Heart left ventricle (tissue), 16 donors: ENCODE data around the gene MAST4. TPM values are rescaled to one million over a fixed set of nuclear protein-coding genes. Genes with fewer than 3 reads are reported as not detected.
A peak's percentile ranks its signal among the peaks of the same experiment; 100 is the strongest.

ENCODE experiments used
- ATAC-seq, 4 donors: fragments of 200-7000 bp; cut with Tn5 transposase; one replicate each; pipeline ENCODE4 v1.9.1; 2020 to 2022; ENCODE audit warnings: moderate library complexity in 4 of 4, mild to moderate bottlenecking in 3 of 4, moderate number of reproducible peaks in 1 of 4
- DNase-seq, 5 donors: peaks; one replicate each; pipeline ENCODE4 v3.0.0-alpha.2; 2020
- H3K27ac ChIP-seq, 12 donors: fragments of 200-600 bp; sonication (generic) in 4 of 12; one replicate each; pipeline versions ENCODE4 v1.5.0 to v1.8.0; 2016 to 2022; ENCODE audit warnings: mild to moderate bottlenecking in 2 of 12
- H3K27me3 ChIP-seq, 9 donors: fragments of 200-600 bp; sonication (generic) in 2 of 9; one replicate each; pipeline versions ENCODE4 v1.5.1 to v1.8.0; 2016 to 2022; ENCODE audit warnings: mild to moderate bottlenecking in 3 of 9
- H3K36me3 ChIP-seq, 9 donors: fragments of 200-600 bp; sonication (generic) in 2 of 9; one replicate each; pipeline versions ENCODE4 v1.5.0 to v1.8.0; 2018 to 2022; ENCODE audit warnings: mild to moderate bottlenecking in 2 of 9
- H3K4me1 ChIP-seq, 12 donors: fragments of 200-600 bp; sonication (generic) in 4 of 12; one replicate each; pipeline versions ENCODE4 v1.5.0 to v1.8.0; 2016 to 2022; ENCODE audit warnings: mild to moderate bottlenecking in 3 of 12
- H3K4me3 ChIP-seq, 12 donors: fragments of 200-600 bp; sonication (generic) in 4 of 12; one replicate each; pipeline versions ENCODE4 v1.5.0 to v1.8.0; 2017 to 2022; ENCODE audit warnings: mild to moderate bottlenecking in 9 of 12, moderate library complexity in 4 of 12
- H3K9me3 ChIP-seq, 12 donors: fragments of 200-600 bp; sonication (generic) in 4 of 12; one replicate each; pipeline versions ENCODE4 v1.5.0 to v1.8.0; 2016 to 2022; ENCODE audit warnings: mild to moderate bottlenecking in 1 of 12
- CTCF ChIP-seq, 12 donors: fragments of 200-600 bp; sonication (generic) in 4 of 12; IDR thresholded peaks; one replicate each; pipeline versions ENCODE4 v1.5.0 to v1.8.0; 2018 to 2022; ENCODE audit warnings: antibody characterized with exemption in 12 of 12, mild to moderate bottlenecking in 5 of 12
- POLR2A ChIP-seq, 2 donors: fragments of 450-650 bp; IDR thresholded peaks; one replicate each; pipeline ENCODE4 v1.6.1; 2017; ENCODE audit warnings: antibody characterized with exemption in 2 of 2, mild to moderate bottlenecking in 2 of 2, moderate library complexity in 2 of 2
- WGBS, 4 donors: extraction: QIAGEN DNeasy Blood & Tissue Kit in 2 of 4; methylation state at CpG; one replicate each; pipeline versions ENCODE4 v1.1.5 to v1.1.7; 2013 to 2018; 5-methylcytosine and 5-hydroxymethylcytosine counted together
- intact Hi-C, 10 donors: fragments of 100-400 bp; cut with DNase I; formaldehyde crosslinking; loops; one replicate each; pipeline versions ENCODE4 v1.11.1 to v1.14.2; 2022
- polyA plus RNA-seq, 2 donors: library from polyadenylated mRNA; stranded (reverse); fragments of 200-250 nt; gene quantifications; one replicate each; pipeline ENCODE4 v1.2.3, GENCODE V29; 2013
- total RNA-seq, 9 donors: library from RNA; depleted of rRNA in 2 of 9; stranded (reverse); fragments of >200 nt in 2 of 9; fragmentation: NEBNext Ultra II Directional in 3 of 9; extraction: Animal tissue kit (Norgen Biotek cat#: 25700) in 3 of 9; gene quantifications; one replicate each; pipeline versions ENCODE4 v1.1.0 to v1.2.4, GENCODE V29; 2016 to 2023
- donor health status: ischemic (EF 13 %, LVEDD 7.1; RV severe dilation, severe dysfunction).
- donor health status: healthy with polysubstance abuse.
- donor health status: DM: no; HTN: yes; CAD: no.
- donor health status: DM: no; HTN: no; CAD: no.
- donor health status: ischemic (EF 25% LVEDD 6.9; RV normal size, moderate dysfunction).
- donor health status: ischemic (EF 25% LVEDD 5.7; RV mildly dilated, moderate dysfunction).
- donor health status: healthy.
- donor health status: DM: yes; HTN: yes; CAD: no.
- donor health status: ischemic (EF 35%, LVEDD 5.7; RV mildly dilated, moderate dysfunction).
- donor health status: nonischemic (EF 11% LVEDD 7.7; RV severe dilation, severe dysfunction).
- donor health status: DM: yes; HTN: yes; CAD: no.
- donor health status: PGD.
- donor health status: ischemic (EF 29% LVEDD 5.4; RV normal size, mild dysfunction).
- donor health status: nonischemic (EF 23%, LVEDD 6.1; RV moderate dilation, normal function).

Gene MAST4
- total and polyA plus RNA-seq, 11 donors: 26.8 to 96.2 (median 68.1) TPM

GRCh38 chr5:67066815-67067214 is 470.6 kb downstream of the MAST4 start:
- 27 to 38% (median 33%) methylated on average over 1 of the region's 1 CpG for whole genome bisulfite sequencing, 4 donors
- TF ChIP-seq CTCF (IDR thresholded peaks at IDR 0.05): no peak
- no peak for TF ChIP-seq POLR2A (IDR thresholded peaks at IDR 0.05)
- H3K36me3 ChIP-seq: peaks cover 0 to 5% (median 0%) of the 10 kb centered on the region in 9 donors
- H3K27me3 ChIP-seq: no peaks in the 10 kb centered on the region
- no peak for DNase-seq
- H3K27ac ChIP-seq: peak overlapping the region in 5 of 12 donors; percentile 10 to 65 (median 35)
- no peak overlapping the region for H3K4me3 ChIP-seq
- peak in 3 of 4 donors; percentile 37 to 69 (median 58) for ATAC-seq
- no peaks in the 10 kb centered on the region for H3K9me3 ChIP-seq
- H3K4me1 ChIP-seq: peaks cover 0 to 63% (median 29%) of the 10 kb centered on the region in 12 donors
- intact Hi-C loops: loop anchor here in 1 of 10 donors (10.0 kb wide), 1 partner anchor 62 kb away; no protein-coding TSS in a partner anchor

- DNase-seq: peak in 1 of 5 donors; percentile 27
- no peaks in the 10 kb centered on the region for H3K9me3 ChIP-seq
- no peak overlapping the region for H3K27ac ChIP-seq
- 76 to 92% (median 80%) methylated on average over 3 of the region's 3 CpGs for WGBS, 4 donors
- no peaks in the 10 kb centered on the region for H3K27me3 ChIP-seq
- no peak for TF ChIP-seq POLR2A (IDR thresholded peaks at IDR 0.05)
- TF ChIP-seq CTCF (IDR thresholded peaks at IDR 0.05): no peak
- no peak overlapping the region for H3K4me3 ChIP-seq
- no peak for ATAC-seq
- H3K36me3 ChIP-seq: no peaks in the 10 kb centered on the region
- H3K4me1 ChIP-seq: peaks cover 0 to 20% (median 9%) of the 10 kb centered on the region in 12 donors
- intact Hi-C loops: no loop called here
Observed at GRCh38 chr5:67073045-67073680, 477.0 kb downstream of the MAST4 start.

DNA sequence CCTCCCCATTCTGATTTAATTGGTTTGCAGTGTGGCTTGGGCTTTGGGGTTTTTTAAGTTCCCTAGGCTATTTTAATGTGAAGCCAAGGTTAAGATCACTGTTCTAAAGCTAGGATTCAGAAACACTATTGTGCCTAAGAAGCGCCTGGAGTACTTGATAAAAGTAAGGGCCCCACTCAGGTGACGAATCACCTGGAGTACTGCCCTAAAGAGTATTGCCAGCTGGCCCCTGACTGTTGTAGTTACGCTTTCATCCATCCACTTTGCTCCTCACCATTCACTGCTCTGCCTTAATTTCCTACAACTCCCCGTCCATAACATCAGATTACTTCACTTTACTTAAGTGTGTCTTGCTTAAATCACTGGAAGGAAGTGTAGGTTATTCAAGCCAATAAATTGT is 481.1 kb downstream of the MAST4 start:
- ATAC-seq (peak in 1 of 4 donors; percentile 10), DNase-seq (no peak)
- intact Hi-C loops: no loop called here
- peaks cover 0 to 10% (median 0%) of the 10 kb centered on the region in 12 donors for H3K4me1 ChIP-seq
- WGBS, 4 donors: 78 to 89% (median 78%) methylated on average over 4 of the region's 4 CpGs
- H3K36me3 ChIP-seq: peaks cover 0 to 6% (median 0%) of the 10 kb centered on the region in 9 donors
- H3K27ac ChIP-seq: no peak overlapping the region
- no peaks in the 10 kb centered on the region for H3K9me3 ChIP-seq
- no peak for TF ChIP-seq POLR2A (IDR thresholded peaks at IDR 0.05)
- TF ChIP-seq CTCF (IDR thresholded peaks at IDR 0.05): no peak
- no peak overlapping the region for H3K4me3 ChIP-seq
- no peaks in the 10 kb centered on the region for H3K27me3 ChIP-seq

- DNase-seq (no peak), ATAC-seq (no peak)
- Histone ChIP-seq H3K36me3 (peaks cover 0 to 6% (median 0%) of the 10 kb centered on the region in 9 donors), H3K27ac (no peak overlapping the region), H3K9me3 (no peaks in the 10 kb centered on the region), H3K4me1 (peaks cover 0 to 24% (median 6%) of the 10 kb centered on the region in 12 donors), H3K27me3 (no peaks in the 10 kb centered on the region), H3K4me3 (no peak overlapping the region)
- 91 to 96% (median 93%) methylated on average over 2 of the region's 2 CpGs for WGBS, 4 donors
- intact Hi-C loops: no loop called here
- TF ChIP-seq POLR2A (IDR thresholded peaks at IDR 0.05) (no peak), CTCF (IDR thresholded peaks at IDR 0.05) (no peak)
Observed at GRCh38 chr5:67081261-67081660, 485.1 kb downstream of the MAST4 start.
